Activated CD8-positive, alpha-beta memory T cell treated with anti-CD3 and anti-CD28 coated beads, Interleukin-2, amount 10 ng/mL, durations not matched to agents 7 days and 5 days (primary cell): ENCODE measurements around the gene CSHL1. TPM values are rescaled to one million over a fixed set of nuclear protein-coding genes. Genes with fewer than 3 reads are reported as not detected.
A peak's percentile ranks its signal among the peaks of the same experiment; 100 is the strongest.
"Not testable (repeated sequence)": the region's sequence is repeated elsewhere in the genome, so short reads cannot be mapped to it uniquely, and the experiment has no call there.

Experiments used
- ATAC-seq: fragments of 150-1000 bp; cut with Tn5 transposase; one replicate; pipeline ENCODE4 v1.10.0; 2021; ENCODE audit warnings: moderate library complexity
- CTCF ChIA-PET: fragments of 350-600 bp; sonication (Branson Sonifier 250); formaldehyde crosslinking; loops from one replicate; lab custom pipeline; 2021; ENCODE audit warnings: antibody characterized with exemption; lab: Charles Lee
- DNase-seq: peaks from one replicate; pipeline ENCODE4 v3.0.0-alpha.2; 2020
- H3K27ac Mint-ChIP-seq: one replicate; pipeline ENCODE4 v1.8.0; 2021; ENCODE audit warnings: mild to moderate bottlenecking, mixed read lengths
- H3K27me3 Mint-ChIP-seq: one replicate; pipeline ENCODE4 v1.8.0; 2021; ENCODE audit warnings: mixed read lengths
- H3K36me3 Mint-ChIP-seq: one replicate; pipeline ENCODE4 v1.8.0; 2021; ENCODE audit warnings: mild to moderate bottlenecking, mixed read lengths
- H3K4me1 Mint-ChIP-seq: one replicate; pipeline ENCODE4 v1.8.0; 2021; ENCODE audit warnings: mixed read lengths
- H3K4me3 Mint-ChIP-seq: one replicate; pipeline ENCODE4 v1.8.0; 2021; ENCODE audit warnings: mild to moderate bottlenecking, moderate library complexity, mixed read lengths
- H3K9me3 Mint-ChIP-seq: one replicate; pipeline ENCODE4 v1.8.0; 2022; ENCODE audit warnings: low read depth, mixed read lengths
- total RNA-seq, 2 experiments: library from RNA; stranded (reverse); gene quantifications; one replicate each; pipeline ENCODE4 v1.2.3, GENCODE V29; 2021

Gene CSHL1
- total RNA-seq, 2 experiments from 2014 or later = not detected

DNA sequence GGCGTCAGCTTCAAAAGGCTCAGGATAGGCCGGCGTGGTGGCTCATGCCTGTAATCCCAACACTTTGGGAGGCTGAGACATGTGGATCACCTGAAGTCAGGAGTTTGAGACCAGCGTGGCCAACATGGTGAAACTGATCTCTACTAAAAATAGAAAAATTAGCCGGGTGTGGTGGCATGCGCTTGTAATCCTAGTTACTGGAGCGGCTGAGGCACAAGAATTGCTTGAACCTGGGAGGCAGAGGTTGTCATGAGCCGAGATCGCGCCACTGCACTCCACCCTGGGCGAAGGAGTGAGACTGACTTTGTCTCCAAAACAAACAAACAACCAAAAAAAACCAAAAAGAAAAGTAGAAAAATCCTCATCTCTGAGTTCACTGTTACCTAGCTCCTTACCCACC is 25.9 kb downstream of the CSHL1 start:
- H3K36me3 Mint-ChIP-seq, H3K9me3 Mint-ChIP-seq, ATAC-seq, DNase-seq, H3K4me3 Mint-ChIP-seq, H3K27ac Mint-ChIP-seq: not testable (repeated sequence)
- CTCF ChIA-PET = interaction anchor here (1.0 kb wide), 1 partner anchor 35 kb away, joined by 4 read pairs; no protein-coding TSS in a partner anchor
- Mint-ChIP-seq H3K27me3 (peaks cover 15% of the 10 kb centered on the region), H3K4me1 (peaks cover 16% of the 10 kb centered on the region)

DNA sequence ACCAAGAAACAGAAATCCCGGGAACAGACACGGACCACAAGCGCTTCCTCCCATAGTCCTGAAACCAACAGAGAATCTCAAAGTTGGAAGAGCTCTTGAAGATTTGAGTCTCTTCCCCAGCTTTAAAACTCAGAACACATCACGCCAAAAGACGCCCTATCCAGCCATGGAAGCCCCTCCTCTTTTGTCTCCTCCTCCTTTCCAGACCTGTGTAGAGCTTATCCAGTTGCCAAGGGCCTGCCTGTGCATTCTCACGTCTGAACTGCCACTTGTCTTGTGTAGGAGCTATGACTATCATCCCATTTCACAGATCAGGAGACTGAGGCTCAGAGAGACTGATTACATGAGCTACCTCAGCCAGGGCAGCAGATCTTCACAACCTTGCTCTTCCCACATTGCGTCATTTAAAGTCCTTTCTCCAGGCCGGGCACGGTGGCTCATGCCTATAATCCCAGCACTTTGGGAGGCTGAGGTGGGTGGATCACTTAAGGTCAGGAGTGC is 28.4 kb downstream of the CSHL1 start:
- not testable (repeated sequence) for H3K4me3 Mint-ChIP-seq, ATAC-seq, H3K9me3 Mint-ChIP-seq, H3K4me1 Mint-ChIP-seq, DNase-seq, H3K36me3 Mint-ChIP-seq, H3K27ac Mint-ChIP-seq
- peaks cover 16% of the 10 kb centered on the region for H3K27me3 Mint-ChIP-seq
- CTCF ChIA-PET = interaction anchor here (0.8 to 3.9 kb wide), 6 partner anchors 17 to 137 kb away, joined by 3 to 23 read pairs (median 4); no protein-coding TSS in a partner anchor

DNA sequence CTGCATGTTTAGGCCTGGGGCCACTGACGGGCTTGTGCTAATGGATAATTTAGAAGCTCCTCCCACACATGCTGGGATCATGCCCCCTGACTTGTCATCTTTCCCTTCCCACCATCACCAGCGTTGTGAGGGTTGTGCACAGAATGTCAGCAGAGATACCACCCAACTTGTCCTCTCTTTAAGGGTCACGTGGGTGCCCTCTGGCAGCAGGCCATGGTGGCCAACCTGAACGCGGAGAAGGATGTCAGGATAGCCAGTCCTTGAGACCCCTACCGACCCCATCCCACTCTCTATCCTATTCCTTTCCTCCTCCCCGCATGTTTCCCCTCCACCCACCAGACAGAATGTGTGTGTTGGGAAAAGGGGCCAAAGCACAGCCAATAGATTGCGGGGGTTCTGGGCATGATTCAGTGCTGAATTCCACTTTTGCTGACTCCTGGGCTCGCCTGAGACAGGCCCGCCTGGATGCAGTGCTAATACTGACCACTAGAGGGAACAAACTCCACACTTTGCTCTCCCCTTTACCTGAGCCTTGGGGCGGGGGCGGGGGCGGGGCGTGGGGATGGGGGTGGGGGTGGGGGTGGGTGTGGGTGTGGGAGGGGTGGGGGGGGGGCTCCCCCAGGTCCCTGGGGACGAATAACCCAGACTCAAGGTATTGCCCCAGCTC is 29.0 kb downstream of the CSHL1 start, which contains the start of gene GH2:
TSS of gene GH2 (minus strand) at position 10 of the 667 bp plus-strand sequence. CDS start 143 bp downstream, outside the sequence.
- Mint-ChIP-seq H3K27me3 (peaks cover 10% of the 10 kb centered on the region), H3K27ac (no peak within 1 kb of the TSS), H3K9me3 (no peaks in the 10 kb centered on the region), H3K36me3 (no peaks in the 10 kb centered on the region), H3K4me3 (no peak within 1 kb of the TSS), H3K4me1 (peaks cover 7% of the 10 kb centered on the region)
- ATAC-seq (peak; percentile 89), DNase-seq (peak; percentile 72)
- CTCF ChIA-PET = interaction anchor here (0.7 to 3.9 kb wide), 6 partner anchors 16 to 41 kb away, joined by 3 to 23 read pairs (median 4); no protein-coding TSS in a partner anchor

DNA sequence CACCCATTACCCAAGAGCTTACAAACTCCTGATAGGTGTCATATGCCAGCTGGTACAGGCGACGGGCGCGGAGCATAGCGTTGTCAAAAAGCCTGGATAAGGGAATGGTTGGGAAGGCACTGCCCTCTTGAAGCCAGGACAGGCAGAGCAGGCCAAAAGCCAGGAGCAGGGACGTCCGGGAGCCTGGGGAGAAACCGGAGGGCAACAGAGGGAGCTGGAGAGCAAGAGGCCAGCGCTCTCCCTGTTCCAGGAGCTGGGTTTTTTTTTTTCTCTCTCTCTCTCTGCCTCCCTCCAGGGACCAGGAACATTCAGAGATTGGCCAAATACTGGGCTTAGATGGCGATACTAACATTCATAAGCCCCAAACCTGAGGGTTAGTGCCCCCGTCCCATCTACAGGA is 29.7 kb downstream of the CSHL1 start:
- H3K27me3 Mint-ChIP-seq, H3K27ac Mint-ChIP-seq, H3K36me3 Mint-ChIP-seq, DNase-seq, H3K4me1 Mint-ChIP-seq, ATAC-seq, H3K9me3 Mint-ChIP-seq, H3K4me3 Mint-ChIP-seq: not testable (repeated sequence)
- CTCF ChIA-PET = interaction anchor here (0.7 to 3.9 kb wide), 6 partner anchors 16 to 40 kb away, joined by 3 to 23 read pairs (median 4); no protein-coding TSS in a partner anchor

DNA sequence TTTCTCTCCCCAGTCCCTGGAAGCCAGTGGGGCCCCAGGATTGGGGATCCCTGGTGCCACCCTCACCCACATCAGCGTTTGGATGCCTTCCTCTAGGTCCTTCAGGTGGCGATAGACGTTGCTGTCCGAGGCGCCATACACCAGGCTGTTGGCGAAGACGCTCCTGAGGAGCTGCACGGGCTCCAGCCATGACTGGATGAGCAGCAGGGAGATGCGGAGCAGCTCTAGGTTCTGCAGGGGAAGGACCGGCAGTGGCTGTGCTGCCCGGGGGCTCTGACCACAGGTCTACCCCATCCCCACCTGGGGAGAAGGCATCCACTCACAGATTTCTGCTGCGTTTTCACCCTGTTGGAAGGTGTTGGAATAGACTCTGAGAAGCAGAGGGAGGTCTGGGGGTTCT is 30.4 kb downstream of the CSHL1 start:
- CTCF ChIA-PET = interaction anchor here (1.0 to 3.9 kb wide), 3 partner anchors 15 to 39 kb away, joined by 3 to 23 read pairs (median 8); no protein-coding TSS in a partner anchor
- no peak overlapping the region for H3K27ac Mint-ChIP-seq
- peaks cover 9% of the 10 kb centered on the region for H3K27me3 Mint-ChIP-seq
- no peaks in the 10 kb centered on the region for H3K9me3 Mint-ChIP-seq
- DNase-seq (no peak), ATAC-seq (no peak)
- no peak overlapping the region for H3K4me3 Mint-ChIP-seq
- H3K36me3 Mint-ChIP-seq = no peaks in the 10 kb centered on the region
- peaks cover 10% of the 10 kb centered on the region for H3K4me1 Mint-ChIP-seq

DNA sequence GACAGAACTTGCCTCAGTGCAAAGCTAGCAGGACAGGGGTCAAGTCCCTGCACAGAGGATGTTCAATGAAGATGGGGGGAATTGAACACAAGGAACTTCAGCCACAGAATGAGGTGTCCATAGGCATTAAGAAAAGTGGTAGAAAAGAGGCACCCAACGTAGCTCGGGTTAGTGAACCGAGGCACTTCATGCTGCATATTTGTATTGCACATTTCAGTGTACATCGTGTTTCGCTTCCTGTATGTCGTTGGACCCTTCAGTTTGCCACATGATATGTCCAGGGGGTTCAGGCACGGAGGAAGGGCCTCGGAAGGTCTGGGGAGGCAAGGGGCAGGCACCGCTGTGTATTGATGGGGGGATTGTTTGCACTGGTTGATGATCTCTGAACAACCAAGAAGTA is 32.6 kb downstream of the CSHL1 start:
- not testable (repeated sequence) for H3K9me3 Mint-ChIP-seq, H3K4me1 Mint-ChIP-seq, H3K36me3 Mint-ChIP-seq, H3K4me3 Mint-ChIP-seq, DNase-seq, H3K27me3 Mint-ChIP-seq, H3K27ac Mint-ChIP-seq, ATAC-seq
- CTCF ChIA-PET = interaction anchor here (0.7 to 1.0 kb wide), 3 partner anchors 9 to 12 kb away, joined by 3 to 4 read pairs (median 3); no protein-coding TSS in a partner anchor

DNA sequence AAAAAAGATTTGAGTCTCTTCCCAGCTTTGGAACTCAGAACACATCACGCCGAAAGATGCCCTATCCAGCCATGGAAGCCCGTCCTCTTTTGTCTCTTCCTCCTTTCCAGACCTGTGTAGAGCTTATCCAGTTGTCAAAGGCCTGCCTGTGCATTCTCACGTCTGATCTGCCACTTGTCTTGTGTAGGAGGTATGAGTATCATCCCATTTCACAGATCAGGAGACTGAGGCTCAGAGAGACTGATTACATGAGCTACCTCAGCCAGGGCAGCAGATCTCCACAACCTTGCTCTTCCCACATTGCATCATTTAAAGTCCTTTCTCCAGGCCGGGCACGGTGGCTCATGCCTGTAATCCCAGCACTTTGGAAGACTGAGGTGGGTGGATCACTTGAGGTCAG is 36.4 kb downstream of the CSHL1 start:
- H3K27me3 Mint-ChIP-seq = peaks cover 20% of the 10 kb centered on the region
- not testable (repeated sequence) for H3K27ac Mint-ChIP-seq, H3K4me1 Mint-ChIP-seq, H3K9me3 Mint-ChIP-seq, DNase-seq, H3K4me3 Mint-ChIP-seq, ATAC-seq, H3K36me3 Mint-ChIP-seq
- CTCF ChIA-PET = interaction anchor here (1.4 kb wide), 1 partner anchor 9 kb away, joined by 3 read pairs; no protein-coding TSS in a partner anchor

DNA sequence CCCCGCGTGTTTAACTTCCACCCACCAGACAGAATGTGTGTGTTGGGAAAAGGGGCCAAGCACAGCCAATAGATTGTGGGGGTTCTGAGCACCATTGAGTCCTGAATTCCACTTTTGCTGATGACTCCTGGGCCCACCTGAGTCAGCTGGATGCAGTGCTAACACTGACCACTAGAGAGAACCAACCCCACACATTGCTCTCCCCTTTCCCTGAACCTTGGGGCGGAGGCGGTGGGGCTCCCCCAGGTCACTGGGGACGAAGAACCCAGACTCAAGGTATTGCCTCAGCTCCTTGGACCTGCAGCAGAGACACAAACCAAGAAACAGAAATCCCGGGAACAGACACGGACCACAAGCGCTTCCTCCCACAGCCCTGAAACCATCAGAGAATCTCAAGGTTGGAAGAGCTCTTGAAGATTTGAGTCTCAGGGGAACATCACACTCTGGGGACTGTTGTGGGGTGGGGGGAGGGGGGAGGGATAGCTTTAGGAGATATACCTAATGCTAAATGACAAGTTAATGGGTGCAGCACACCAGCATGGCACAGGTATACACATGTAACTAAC is 36.9 kb downstream of the CSHL1 start:
- H3K4me1 Mint-ChIP-seq, H3K36me3 Mint-ChIP-seq, H3K4me3 Mint-ChIP-seq, ATAC-seq, H3K27ac Mint-ChIP-seq, H3K9me3 Mint-ChIP-seq: not testable (repeated sequence)
- peaks cover 20% of the 10 kb centered on the region for H3K27me3 Mint-ChIP-seq
- peak; percentile 12 for DNase-seq
- CTCF ChIA-PET = interaction anchor here (1.4 kb wide), 1 partner anchor 8 kb away, joined by 3 read pairs; no protein-coding TSS in a partner anchor

DNA sequence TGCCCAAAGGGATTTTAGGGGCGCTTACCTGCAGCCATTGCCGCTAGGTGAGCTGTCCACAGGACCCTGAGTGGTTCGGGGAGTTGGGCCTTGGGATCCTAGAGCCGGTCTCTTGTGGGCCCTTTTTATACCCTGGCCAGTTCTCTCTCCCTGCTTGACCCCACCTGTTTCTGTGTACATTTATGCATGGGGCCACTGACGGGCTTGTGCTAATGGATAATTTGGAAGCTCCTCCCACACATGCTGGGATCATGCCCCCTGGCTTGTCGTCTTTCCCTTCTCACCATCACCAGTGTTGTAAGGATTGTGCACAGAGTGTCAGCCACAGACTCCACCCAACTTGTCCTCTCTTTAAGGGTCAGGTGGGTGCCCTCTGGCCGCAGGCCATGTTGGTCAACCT is 37.5 kb downstream of the CSHL1 start, which contains the start of gene CSH2:
TSS of gene CSH2 (minus strand) at position 101 of the 400 bp plus-strand sequence. CDS start at position 38, 63 bp downstream.
- not testable (repeated sequence) for H3K27ac Mint-ChIP-seq, H3K9me3 Mint-ChIP-seq, DNase-seq, H3K4me1 Mint-ChIP-seq, H3K4me3 Mint-ChIP-seq, ATAC-seq, H3K36me3 Mint-ChIP-seq
- H3K27me3 Mint-ChIP-seq = peaks cover 20% of the 10 kb centered on the region
- CTCF ChIA-PET = interaction anchor here (1.4 kb wide), 1 partner anchor 8 kb away, joined by 3 read pairs; no protein-coding TSS in a partner anchor

DNA sequence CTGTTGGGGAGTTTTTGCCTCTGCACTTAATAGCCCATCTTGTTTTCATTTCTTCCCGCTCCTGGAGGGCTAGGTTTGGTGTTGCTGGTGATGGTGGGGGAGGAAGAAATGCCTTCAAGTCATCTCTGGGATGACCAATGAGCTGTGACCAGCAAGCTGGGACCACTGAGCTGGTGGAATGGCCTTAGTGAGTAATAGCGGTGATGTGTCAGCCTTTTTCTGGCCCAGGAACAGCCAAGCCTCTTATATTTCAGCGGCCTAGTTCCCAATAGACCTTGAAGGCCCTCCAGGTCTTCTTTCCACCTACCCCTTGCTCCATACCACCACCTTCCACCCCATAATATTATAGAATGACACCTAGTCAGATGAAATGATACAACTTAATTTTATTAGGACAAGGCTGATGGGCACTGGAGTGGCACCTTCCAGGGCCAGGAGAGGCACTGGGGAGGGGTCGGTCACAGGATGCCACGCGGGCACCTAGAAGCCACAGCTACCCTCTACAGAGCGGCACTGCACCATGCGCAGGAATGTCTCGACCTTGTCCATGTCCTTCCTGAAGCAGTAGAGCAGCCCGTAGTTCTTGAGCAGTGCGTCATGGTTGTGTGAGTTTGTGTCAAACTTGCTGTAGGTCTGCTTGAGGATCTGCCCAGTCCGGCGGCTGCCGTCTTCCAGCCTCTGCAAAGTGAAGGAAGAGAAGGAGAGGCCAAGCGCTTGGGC is 39.3 kb downstream of the CSHL1 start:
- H3K9me3 Mint-ChIP-seq, ATAC-seq, DNase-seq, CTCF ChIA-PET, H3K4me1 Mint-ChIP-seq, H3K36me3 Mint-ChIP-seq, H3K4me3 Mint-ChIP-seq, H3K27ac Mint-ChIP-seq: not testable (repeated sequence)
- H3K27me3 Mint-ChIP-seq = peaks cover 21% of the 10 kb centered on the region

DNA sequence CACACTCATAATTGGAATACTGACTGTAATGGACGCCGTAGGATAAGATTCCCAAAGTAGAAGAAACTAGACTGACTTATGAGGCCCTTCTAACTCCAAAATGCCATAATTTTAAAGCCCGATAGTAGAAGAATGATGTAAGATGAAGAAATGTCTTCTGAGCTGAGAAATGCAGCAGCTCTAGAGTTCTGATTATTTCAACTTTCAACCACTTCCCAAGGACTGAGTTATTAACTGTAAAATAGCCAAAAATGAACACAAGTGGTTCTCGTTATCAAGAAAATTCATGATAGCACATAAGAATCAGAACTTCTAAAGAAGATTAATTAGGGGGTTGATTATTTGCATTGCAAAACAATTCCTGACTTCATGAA is 40.8 kb downstream of the CSHL1 start:
- CTCF ChIA-PET = interaction anchor here (1.2 to 1.7 kb wide), 2 partner anchors 18 to 121 kb away, joined by 3 to 6 read pairs; no protein-coding TSS in a partner anchor
- DNase-seq, H3K36me3 Mint-ChIP-seq, H3K4me1 Mint-ChIP-seq, ATAC-seq, H3K27ac Mint-ChIP-seq, H3K9me3 Mint-ChIP-seq, H3K4me3 Mint-ChIP-seq: not testable (repeated sequence)
- H3K27me3 Mint-ChIP-seq = peaks cover 24% of the 10 kb centered on the region

DNA sequence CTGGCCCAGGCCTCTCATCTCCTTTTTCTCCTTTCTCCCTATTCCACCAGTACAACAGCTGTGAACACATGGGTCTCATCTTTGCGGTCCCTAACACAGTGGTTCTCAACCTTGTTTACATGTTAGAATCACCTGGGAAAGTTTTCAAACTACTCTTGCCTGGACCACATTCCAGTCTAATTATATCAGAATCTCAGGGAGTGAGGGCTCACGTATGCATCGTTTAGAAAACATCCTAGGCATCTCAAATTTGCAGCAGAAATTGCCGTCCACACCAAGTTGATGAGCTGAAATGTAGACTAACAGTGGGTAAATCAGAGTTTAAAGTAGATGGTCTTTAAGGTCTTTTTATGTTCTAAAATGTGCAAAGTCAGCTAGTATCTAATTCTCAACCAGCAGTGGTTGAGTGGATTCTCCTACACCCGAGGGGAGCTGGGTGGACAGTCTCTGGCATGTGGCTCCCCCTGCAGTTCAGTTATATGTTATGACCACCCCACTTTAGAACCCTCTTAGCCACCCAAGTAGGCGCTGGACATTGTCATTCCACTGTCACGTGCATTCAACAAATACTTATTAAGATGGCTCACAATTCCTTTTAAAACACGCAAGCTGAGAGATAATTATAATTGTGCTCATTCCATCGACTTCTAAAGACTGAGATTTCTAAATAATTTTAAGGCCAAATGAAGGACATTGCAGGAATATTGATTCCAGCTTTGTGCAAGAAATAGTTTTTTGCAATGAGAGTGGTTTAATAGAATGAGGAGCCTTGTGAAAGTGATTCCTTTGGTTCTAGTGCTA is 41.4 kb downstream of the CSHL1 start:
- DNase-seq, ATAC-seq, H3K9me3 Mint-ChIP-seq, H3K4me3 Mint-ChIP-seq, H3K27ac Mint-ChIP-seq, H3K36me3 Mint-ChIP-seq, H3K4me1 Mint-ChIP-seq: not testable (repeated sequence)
- H3K27me3 Mint-ChIP-seq = peaks cover 24% of the 10 kb centered on the region
- CTCF ChIA-PET = interaction anchor here (1.2 to 1.7 kb wide), 2 partner anchors 18 to 121 kb away, joined by 3 to 6 read pairs; no protein-coding TSS in a partner anchor
